Lower lobe of right lung (tissue), 2 donors: ENCODE data around the gene SLC1A1. TPM values are rescaled to one million over a fixed set of nuclear protein-coding genes. Genes with fewer than 3 reads are reported as not detected.
A peak's percentile ranks its signal among the peaks of the same experiment; 100 is the strongest.

Experiments
- ATAC-seq, 2 donors: fragments of 200-7000 bp; cut with Tn5 transposase; one replicate each; pipeline ENCODE4 v1.9.1; 2020 to 2022; ENCODE audit warnings: mild to moderate bottlenecking in 2 of 2, moderate library complexity in 2 of 2
- DNase-seq: peaks from one replicate; pipeline ENCODE4 v3.0.0-alpha.2; 2020
- H3K27ac ChIP-seq: fragments of 200-600 bp; one replicate; pipeline ENCODE4 v1.8.0; 2022
- H3K27me3 ChIP-seq: fragments of 200-600 bp; one replicate; pipeline ENCODE4 v1.8.0; 2022; ENCODE audit warnings: low read depth
- H3K36me3 ChIP-seq: fragments of 200-600 bp; one replicate; pipeline ENCODE4 v1.8.0; 2022; ENCODE audit warnings: mild to moderate bottlenecking
- H3K4me1 ChIP-seq: fragments of 200-600 bp; one replicate; pipeline ENCODE4 v1.8.0; 2022
- H3K4me3 ChIP-seq: fragments of 200-600 bp; one replicate; pipeline ENCODE4 v1.8.0; 2022; ENCODE audit warnings: mild to moderate bottlenecking
- H3K9me3 ChIP-seq: fragments of 200-600 bp; one replicate; pipeline ENCODE4 v1.8.0; 2022
- CTCF ChIP-seq: fragments of 200-600 bp; IDR thresholded peaks from one replicate; pipeline ENCODE4 v1.8.0; 2022; ENCODE audit warnings: antibody characterized with exemption, mild to moderate bottlenecking
- intact Hi-C: fragments of 100-400 bp; cut with DNase I; formaldehyde crosslinking; loops from one replicate; pipeline ENCODE4 v1.11.0; 2022
- long read RNA-seq: library from polyadenylated mRNA; unstranded; transcript quantifications from one replicate; pipeline ENCODE4 v2.0.0, GENCODE V29; 2021
- total RNA-seq: library from RNA; stranded (reverse); fragmentation: NEBNext Ultra II Directional; extraction: Animal tissue kit (Norgen Biotek cat#: 25700); gene quantifications from one replicate; pipeline ENCODE4 v1.2.1, GENCODE V29; 2021
- donor health status: DM: no; HTN: yes; CAD: no; lungs with severe emphysema.

Gene SLC1A1
- total RNA-seq: 31.4 TPM
- long read RNA-seq, transcript SLC1A1-201 (12 exons, 3,722 nt): major isoform, 40 of 75 reads
- long read RNA-seq, partial matches to known transcripts: 24 of 75 reads
- long read RNA-seq, other reads (novel, unspliced or antisense): 11 of 75 reads

- TF ChIP-seq CTCF: no peak
These were observed at the start of gene SLC1A1 for GRCh38 chr9:4489919-4490704. Gene SLC1A1 (plus strand): TSS chr9:4490468. CDS start chr9:4490680, 212 bp downstream.

GRCh38 chr9:4442806-4443205 lies 47.5 kb upstream of the SLC1A1 start:
- TF ChIP-seq CTCF: no peak
- ATAC-seq: no peak
- no peaks in the 10 kb centered on the region for H3K4me1 ChIP-seq
- no peak overlapping the region for H3K27ac ChIP-seq
- H3K27me3 ChIP-seq: no peaks in the 10 kb centered on the region
- no peaks in the 10 kb centered on the region for H3K36me3 ChIP-seq
- no peak for DNase-seq
- intact Hi-C loops: no loop called here
- H3K4me3 ChIP-seq: no peak overlapping the region
- H3K9me3 ChIP-seq: no peaks in the 10 kb centered on the region

More at GRCh38 chr9:4489919-4490704, at the start of gene SLC1A1:
- ATAC-seq: peak; percentile 90 to 92
- Histone ChIP-seq H3K4me1 (peaks cover 18% of the 10 kb centered on the region), H3K36me3 (no peaks in the 10 kb centered on the region), H3K27me3 (peaks cover 14% of the 10 kb centered on the region), H3K4me3 (peak within 1 kb of the TSS; percentile 78), H3K27ac (peak within 1 kb of the TSS; percentile 78), H3K9me3 (no peaks in the 10 kb centered on the region)
- intact Hi-C loops: no loop called here
- peak; percentile 79 for DNase-seq

- intact Hi-C loops: no loop called here
- no peaks in the 10 kb centered on the region for H3K27me3 ChIP-seq
- no peak for DNase-seq
- no peaks in the 10 kb centered on the region for H3K36me3 ChIP-seq
- no peaks in the 10 kb centered on the region for H3K9me3 ChIP-seq
- no peak overlapping the region for H3K4me3 ChIP-seq
- no peak for ATAC-seq
- H3K27ac ChIP-seq: no peak overlapping the region
- TF ChIP-seq CTCF: no peak
- H3K4me1 ChIP-seq: no peaks in the 10 kb centered on the region
These were observed 46.8 kb upstream of the SLC1A1 start for GRCh38 chr9:4443439-4443838.

GRCh38 chr9:4461437-4461836 lies 28.8 kb upstream of the SLC1A1 start:
- intact Hi-C loops: no loop called here
- Histone ChIP-seq H3K36me3 (no peaks in the 10 kb centered on the region), H3K4me3 (no peak overlapping the region), H3K27me3 (no peaks in the 10 kb centered on the region), H3K9me3 (no peaks in the 10 kb centered on the region), H3K4me1 (no peaks in the 10 kb centered on the region), H3K27ac (no peak overlapping the region)
- ATAC-seq (no peak), DNase-seq (no peak)
- no peak for TF ChIP-seq CTCF

- ATAC-seq (no peak), DNase-seq (no peak)
- Histone ChIP-seq H3K27ac (no peak overlapping the region), H3K4me1 (no peaks in the 10 kb centered on the region), H3K4me3 (no peak overlapping the region), H3K36me3 (no peaks in the 10 kb centered on the region), H3K27me3 (no peaks in the 10 kb centered on the region), H3K9me3 (no peaks in the 10 kb centered on the region)
- TF ChIP-seq CTCF: no peak
- intact Hi-C loops: no loop called here
These were observed 26.4 kb upstream of the SLC1A1 start for GRCh38 chr9:4463824-4464223.
